A673 (cell line): ENCODE data around the gene ILRUN. TPM values are rescaled to one million over a fixed set of nuclear protein-coding genes. Genes with fewer than 3 reads are reported as not detected.
"Not testable (repeated sequence)": the region's sequence is repeated elsewhere in the genome, so short reads cannot be mapped to it uniquely, and the experiment has no call there.

ENCODE experiments used
- Bru-seq: library from RNA; stranded (reverse); fragments of 400-500 nt; gene quantifications from one replicate; lab custom pipeline; 2021; lab: Mats Ljungman, UMichigan
- BruChase-seq, 2 experiments: library from RNA; stranded (reverse); fragments of 400-500 nt; gene quantifications; one replicate each; lab custom pipeline; 2021; lab: Mats Ljungman, UMichigan
- BruUV-seq: library from RNA; stranded (reverse); fragments of 400-500 nt; replicated peaks from 2 replicates; lab custom pipeline; 2021; lab: Mats Ljungman, UMichigan
- CTCF ChIA-PET: fragments of 300-600 bp; sonication (Branson Sonifier 250); formaldehyde crosslinking; loops from one replicate; lab custom pipeline; 2022; ENCODE audit warnings: antibody characterized with exemption; lab: Charles Lee
- POLR2A ChIA-PET: fragments of 300-600 bp; sonication (Branson Sonifier 250); formaldehyde crosslinking; loops from one replicate; lab custom pipeline; 2022; ENCODE audit warnings: antibody characterized with exemption; ENCODE audit not compliant: low non-redundant PET; lab: Charles Lee
- DNase-seq: peaks from one replicate; pipeline ENCODE4 v3.0.0-alpha.2; 2015; ENCODE audit warnings: low spot score
- H3K27ac ChIP-seq: fragments of 200-600 bp; sonication (generic); 2 replicates; pipeline ENCODE4 v1.5.1; 2016; ENCODE audit warnings: mixed run types, low read depth, mild to moderate bottlenecking, mixed read lengths, antibody characterized with exemption, low read length; ENCODE audit not compliant: poor library complexity, severe bottlenecking
- H3K27me3 ChIP-seq: fragments of 200-600 bp; sonication (generic); replicated peaks from 2 replicates; pipeline ENCODE4 v1.6.1; 2017; ENCODE audit warnings: mixed run types, low read depth, mild to moderate bottlenecking, mixed read lengths, antibody characterized with exemption, low read length; ENCODE audit not compliant: insufficient read depth, poor library complexity
- H3K36me3 ChIP-seq: fragments of 200-600 bp; sonication (generic); 2 replicates; pipeline ENCODE4 v1.6.1; 2016; ENCODE audit warnings: mixed run types, mild to moderate bottlenecking, mixed read lengths, antibody characterized with exemption, low read length; ENCODE audit not compliant: insufficient read depth, poor library complexity, severe bottlenecking
- H3K4me1 ChIP-seq: fragments of 200-600 bp; sonication (generic); 2 replicates; pipeline ENCODE4 v1.6.1; 2017; ENCODE audit warnings: mixed run types, mild to moderate bottlenecking, mixed read lengths, antibody characterized with exemption, low read length; ENCODE audit not compliant: insufficient read depth, poor library complexity, severe bottlenecking
- H3K4me3 ChIP-seq: fragments of 200-600 bp; sonication (generic); 2 replicates; pipeline ENCODE4 v1.5.1; 2016; ENCODE audit warnings: low read depth, mixed run types, mild to moderate bottlenecking, mixed read lengths, low read length; ENCODE audit not compliant: poor library complexity, severe bottlenecking
- H3K9me3 ChIP-seq: fragments of 200-600 bp; sonication (generic); 2 replicates; pipeline ENCODE4 v1.6.1; 2016; ENCODE audit warnings: mixed run types, low read depth, mild to moderate bottlenecking, mixed read lengths, antibody characterized with exemption, low read length; ENCODE audit not compliant: poor library complexity, severe bottlenecking
- CTCF ChIP-seq: fragments of 300-800, 200-600 bp; sonication (generic); conservative IDR thresholded peaks from 2 replicates; pipeline ENCODE4 v1.5.1; 2017; ENCODE audit warnings: low read depth, mild to moderate bottlenecking, antibody characterized with exemption, low read length, moderate library complexity, mixed read lengths
- EZH2 ChIP-seq: fragments of 200-600 bp; sonication (generic); IDR thresholded peaks from 2 replicates; pipeline ENCODE4 v1.6.1; 2017; ENCODE audit warnings: borderline replicate concordance, low read depth, mild to moderate bottlenecking, mixed read lengths, antibody characterized with exemption, low read length; ENCODE audit not compliant: poor library complexity, severe bottlenecking
- intact Hi-C: fragments of 100-400 bp; cut with micrococcal nuclease; formaldehyde crosslinking; loops from one replicate; pipeline ENCODE4 v1.10.0; 2022; ENCODE audit not compliant: unreplicated experiment
- long read RNA-seq: library from polyadenylated mRNA; stranded (forward); transcript quantifications from one replicate; pipeline ENCODE4 v2.0.0, GENCODE V29; 2022
- total RNA-seq: library from RNA; stranded (reverse); gene quantifications from 2 replicates; pipeline ENCODE4 v1.2.3, GENCODE V29; 2021

The ILRUN gene
- 58.4 and 66.5 TPM in 2 replicates for total RNA-seq
- Bru-seq, nascent RNA, result percentile 78 among the genes with signal in this experiment
- percentile 75 among the genes with signal in this experiment for BruChase-seq, experiment 1, labeled RNA remaining after a 2-hour chase
- BruChase-seq, experiment 2, labeled RNA remaining after a 6-hour chase, result percentile 85 among the genes with signal in this experiment
- long read RNA-seq, full-length matches to known transcripts, result 13 of 36 reads
- long read RNA-seq, partial matches to known transcripts, result 3 of 36 reads
- long read RNA-seq, other reads (novel, unspliced or antisense), result 20 of 36 reads

DNA sequence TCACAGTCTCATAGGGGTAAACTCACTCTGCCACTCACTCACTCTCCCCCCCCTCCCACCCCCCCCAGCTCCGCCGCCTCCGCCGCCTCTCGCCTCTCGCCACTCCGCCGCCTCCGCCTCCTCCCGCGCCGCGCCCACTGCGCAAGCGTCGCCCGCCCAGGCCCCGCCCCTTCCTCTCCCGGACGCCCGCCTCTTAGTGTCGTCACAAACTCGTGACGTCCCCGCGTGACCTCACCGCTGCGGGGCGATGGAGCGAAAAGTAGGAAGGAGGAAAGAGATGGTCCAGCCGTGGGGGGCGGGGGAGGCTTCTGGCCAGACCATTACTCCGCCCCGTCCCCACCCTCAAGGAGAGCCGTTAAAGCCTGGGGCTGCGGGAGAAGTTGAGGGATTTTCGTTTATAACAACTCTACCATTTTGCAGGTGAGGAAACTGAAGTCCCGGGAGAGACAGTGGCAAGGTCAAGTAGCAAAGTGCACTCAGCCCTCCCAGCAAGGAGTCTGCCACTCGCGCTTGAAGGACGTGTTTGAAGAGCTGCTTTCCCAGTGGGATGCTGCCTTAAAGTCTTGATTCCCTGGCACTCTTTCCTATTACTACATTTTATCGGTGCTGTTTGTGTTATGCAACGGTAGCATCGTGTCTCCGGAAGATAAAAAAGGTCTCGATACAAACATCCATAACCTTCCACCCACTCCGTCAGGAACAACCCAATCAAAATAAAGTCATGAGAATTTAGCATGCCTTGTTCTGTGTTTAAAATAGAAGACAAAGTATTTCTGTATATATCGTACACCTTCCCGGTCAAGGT is at the start of gene ILRUN:
TSS of gene ILRUN (minus strand) at position 29 of the 805 bp plus-strand sequence. CDS start 164 bp downstream, outside the sequence.
- Histone ChIP-seq H3K4me1 (peaks cover 7% of the 10 kb centered on the region), H3K9me3 (no peaks in the 10 kb centered on the region), H3K27me3 (no peaks in the 10 kb centered on the region), H3K27ac (peak within 1 kb of the TSS; percentile 86), H3K4me3 (peak within 1 kb of the TSS; percentile 97), H3K36me3 (no peaks in the 10 kb centered on the region)
- DNase-seq, result peak; percentile 96
- intact Hi-C loops, result no loop called here
- TSS peak; percentile 99 for BruUV-seq
- ChIA-PET CTCF (no interaction called here), POLR2A (no interaction called here)
- no peak for TF ChIP-seq EZH2
- TF ChIP-seq CTCF, result no peak

- Histone ChIP-seq H3K27me3 (no peaks in the 10 kb centered on the region), H3K9me3 (no peaks in the 10 kb centered on the region), H3K27ac (no peak overlapping the region), H3K4me1 (no peaks in the 10 kb centered on the region), H3K4me3 (no peak overlapping the region), H3K36me3 (no peaks in the 10 kb centered on the region)
- ChIA-PET CTCF (interaction anchor here (0.6 kb wide), 1 partner anchor 496 kb away, joined by 3 read pairs; no protein-coding TSS in a partner anchor), POLR2A (no interaction called here)
- no TSS peak for BruUV-seq
- TF ChIP-seq CTCF, result no peak
- no peak for TF ChIP-seq EZH2
- no peak for DNase-seq
- intact Hi-C loops, result no loop called here
Observed at GRCh38 chr6:34745277-34746103, 48.9 kb upstream of the ILRUN start.

- H3K9me3 ChIP-seq, DNase-seq, CTCF ChIA-PET, BruUV-seq, H3K4me1 ChIP-seq, H3K4me3 ChIP-seq, H3K36me3 ChIP-seq, H3K27ac ChIP-seq, intact Hi-C loops, H3K27me3 ChIP-seq, POLR2A ChIA-PET: not testable (repeated sequence)
Observed at GRCh38 chr6:34744294-34744647, 47.7 kb upstream of the ILRUN start.
